ENCODE data around the gene NMNAT3.

- no peak for TF ChIP-seq EZH2 (IDR thresholded peaks at IDR 0.05)
- no peak for TF ChIP-seq POLR2AphosphoS5 (IDR thresholded peaks at IDR 0.05; ENCODE audit: borderline replicate concordance, low read depth, low read length)
- TF ChIP-seq FOXP2 (optimal IDR thresholded peaks at IDR 0.05; ENCODE audit: control extremely low read depth, extremely low read length, insufficient read depth), result no peak
Observed at GRCh38 chr3:139630542-139630941, 47.2 kb downstream of the NMNAT3 start.

Measured in SK-N-MC (cell line).